Stimulated activated CD4-positive, alpha-beta T cell treated with anti-CD3 and anti-CD28 coated beads, Interleukin-1b, Interleukin-23, amount 100 ng/mL, for 24 hours (primary cell): Measurements from ENCODE around the gene RXRA.

Source experiments
- DNase-seq, 4 experiments: peaks; one replicate each; pipeline ENCODE4 v3.0.0-alpha.2; 2020; ENCODE audit warnings: low read depth in 4 of 4, low spot score in 1 of 4

RXRA gene

GRCh38 chr9:134336228-134336627 lies 10.0 kb downstream of the RXRA start:
- DNase-seq, result no peak

DNA sequence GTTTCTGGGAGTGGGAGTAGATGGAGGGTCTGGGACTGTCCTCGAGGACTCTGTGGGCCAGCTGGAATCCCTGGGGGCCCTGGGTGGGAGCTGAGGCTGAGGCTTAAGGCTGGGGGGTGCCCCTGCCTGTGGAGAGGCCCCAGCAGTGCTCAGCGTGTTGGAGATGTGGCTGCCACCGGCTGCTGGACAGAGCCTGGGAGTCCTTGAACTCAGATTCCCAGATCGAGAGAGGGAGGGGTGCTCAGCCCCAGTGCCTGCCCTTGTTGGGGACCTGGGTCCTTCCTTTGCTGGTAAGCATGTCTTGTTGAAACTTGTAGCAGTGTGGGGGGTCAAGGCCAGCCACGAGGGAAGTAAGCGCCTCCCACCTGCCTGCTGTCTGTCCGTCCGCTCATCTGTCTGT lies 10.7 kb downstream of the RXRA start:
- no peak for DNase-seq

- no peak for DNase-seq
Observed at GRCh38 chr9:134337469-134337868, 11.2 kb downstream of the RXRA start.

- no peak for DNase-seq
Observed at GRCh38 chr9:134338394-134339182, 12.3 kb downstream of the RXRA start.

DNA sequence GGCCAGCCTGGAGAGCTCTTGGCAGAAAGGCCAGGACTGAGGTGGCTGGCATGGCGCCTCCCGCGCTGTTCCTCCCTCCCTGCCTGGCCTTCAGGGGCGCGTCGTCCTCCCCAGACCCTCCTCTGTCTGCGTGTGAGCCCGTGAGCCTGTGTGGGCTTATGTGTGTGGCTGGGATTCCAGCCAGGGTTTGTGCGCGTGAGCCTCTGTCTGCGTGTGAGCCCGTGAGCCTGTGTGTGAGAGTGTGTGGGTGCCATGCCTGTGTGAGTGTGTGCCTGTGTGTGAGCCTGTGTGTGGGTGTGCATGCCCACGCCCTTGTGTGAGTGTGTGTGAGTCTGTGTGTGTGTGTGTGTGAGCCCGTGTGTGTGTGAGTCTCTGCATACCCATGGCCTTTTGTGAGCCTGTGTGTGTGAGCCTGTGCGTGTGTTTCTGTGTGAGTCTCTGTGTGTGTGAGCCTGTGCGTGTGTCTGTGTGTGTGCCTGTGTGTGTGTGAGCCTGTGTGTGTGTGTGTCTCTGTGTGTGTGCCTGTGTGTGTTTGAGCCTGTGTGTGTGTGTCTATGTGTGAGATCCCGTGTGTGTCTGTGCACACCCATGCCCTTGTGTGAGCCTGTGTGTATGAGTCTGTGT lies 13.0 kb downstream of the RXRA start:
- no peak for DNase-seq

DNA sequence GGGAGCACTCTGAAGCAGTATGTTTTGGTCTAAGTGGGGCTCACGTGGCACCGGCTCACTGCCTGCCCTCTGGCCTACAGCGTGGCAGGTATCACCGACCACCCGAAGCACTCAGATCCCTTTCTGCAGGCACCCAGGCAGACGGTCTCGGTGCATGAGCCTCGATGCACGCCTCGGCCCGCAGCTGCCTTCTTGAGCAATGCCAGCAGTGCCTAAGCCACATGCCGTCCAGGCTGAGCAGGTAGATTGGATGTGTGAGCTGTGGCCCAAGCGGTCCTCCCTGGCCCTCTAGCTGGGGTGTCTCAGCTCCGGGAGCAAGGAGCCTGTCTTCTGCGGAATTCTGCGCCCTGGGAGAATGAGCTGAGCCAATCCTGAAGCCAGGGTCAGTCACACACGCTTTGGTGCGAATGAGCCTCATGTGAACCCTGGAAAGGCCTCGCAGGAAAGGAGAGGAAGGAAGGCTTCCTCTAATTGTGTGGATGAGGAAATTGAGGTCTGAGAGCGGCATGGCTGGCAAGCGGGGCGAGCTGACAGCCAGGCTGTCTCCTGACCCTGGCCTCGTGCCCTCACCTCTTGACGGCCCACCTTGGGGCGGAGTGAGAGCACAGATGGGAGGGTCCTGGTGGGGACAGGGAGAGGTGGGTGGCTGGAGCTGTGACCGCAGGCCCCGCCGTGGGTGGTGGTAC lies 14.4 kb downstream of the RXRA start:
- no peak for DNase-seq

DNA sequence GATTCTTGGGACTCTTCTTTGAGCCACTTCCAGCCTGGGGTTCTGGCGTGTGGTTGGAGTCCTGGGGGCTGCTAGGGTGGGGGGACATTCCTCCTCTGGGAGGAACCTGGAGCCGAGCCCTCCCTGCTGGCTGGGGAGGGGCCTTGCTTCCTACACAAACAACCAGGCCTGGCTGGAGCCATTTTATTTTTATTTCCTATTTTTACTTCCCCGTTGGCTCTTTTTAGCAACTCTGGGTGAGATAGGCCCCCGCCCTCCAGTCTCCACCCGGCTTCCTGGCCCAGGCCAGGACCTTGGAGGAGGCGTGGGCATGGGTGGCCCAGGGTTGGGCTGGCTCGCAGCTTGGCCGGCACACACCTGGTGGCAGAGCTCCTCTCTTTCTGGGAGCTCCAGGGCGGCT lies 15.1 kb downstream of the RXRA start:
- DNase-seq, result no peak

GRCh38 chr9:134341929-134342745 lies 15.9 kb downstream of the RXRA start:
- no peak for DNase-seq

DNA sequence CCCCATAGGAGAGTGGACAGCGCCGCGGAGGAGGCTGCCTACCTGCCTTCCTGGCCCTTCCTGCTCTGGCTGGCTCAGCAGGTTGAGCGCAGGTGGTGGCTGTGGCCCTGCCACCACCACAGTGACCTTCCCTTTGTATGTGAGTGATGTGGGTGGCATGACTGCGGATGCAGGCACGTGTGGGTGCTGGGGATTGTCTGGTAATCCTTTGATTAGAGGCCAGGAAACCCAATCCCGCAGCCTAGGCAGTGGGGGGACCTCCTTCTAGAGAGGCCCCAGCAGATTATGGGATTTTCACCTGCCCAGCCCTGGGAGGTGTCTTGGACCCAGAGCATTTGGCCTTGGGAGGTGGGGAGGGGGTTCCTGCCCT lies 16.5 kb downstream of the RXRA start:
- DNase-seq, result no peak

DNA sequence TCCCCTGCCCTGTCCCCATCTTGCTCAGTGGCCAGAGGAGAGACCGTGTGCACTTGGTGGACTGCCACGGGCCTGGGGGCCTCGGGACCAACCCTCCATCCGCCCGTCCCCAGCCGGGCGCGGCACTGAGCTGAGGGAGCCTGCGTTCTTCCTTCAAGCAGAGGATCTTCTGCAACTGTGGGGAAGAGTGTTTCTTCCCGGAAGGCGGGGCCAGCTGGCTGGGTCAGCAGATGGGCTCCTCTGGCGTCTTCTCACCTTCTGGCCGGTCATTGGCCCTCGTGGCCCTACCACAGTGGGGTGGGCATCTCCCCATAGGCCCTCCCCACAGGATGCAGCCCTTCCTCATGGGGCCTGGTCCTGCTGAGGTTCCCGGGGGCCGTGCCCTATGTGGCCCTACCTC lies 17.4 kb downstream of the RXRA start:
- no peak for DNase-seq

DNA sequence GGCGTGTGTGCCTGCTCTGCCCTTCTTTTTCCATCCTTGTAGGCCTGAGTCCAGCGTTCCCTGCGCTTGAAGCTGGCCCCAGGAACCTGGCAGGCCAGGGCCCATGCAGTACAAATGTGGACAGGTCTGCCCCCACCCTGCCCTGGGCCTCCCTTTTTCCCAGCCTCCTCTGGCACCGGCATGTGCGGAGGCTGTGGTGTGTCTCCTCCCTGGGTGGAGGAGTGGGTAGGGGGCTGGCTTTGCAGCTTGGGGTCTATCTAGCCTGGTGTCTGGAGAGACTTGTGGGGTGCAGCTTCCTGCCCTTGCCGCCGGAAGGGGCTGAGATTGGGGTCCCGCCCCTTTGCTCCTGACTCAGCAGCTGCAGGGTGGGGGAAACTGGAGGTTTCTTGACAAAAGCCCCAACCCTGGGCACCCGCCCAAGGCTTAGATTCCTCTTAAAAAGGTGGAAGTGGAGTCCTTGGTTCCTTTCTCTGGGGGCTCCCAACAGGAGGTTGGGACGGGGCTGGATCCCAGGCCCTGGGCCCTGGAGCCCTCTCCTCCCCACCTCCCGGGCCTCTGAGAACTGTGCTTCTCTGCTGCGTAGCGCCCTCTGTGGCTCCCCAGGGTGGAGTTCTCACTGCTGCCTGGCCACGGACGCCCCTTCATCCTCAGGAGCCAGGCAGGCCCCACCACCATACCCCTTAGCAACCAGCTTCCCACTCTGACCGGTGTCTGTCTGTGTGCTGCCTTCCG lies 18.0 kb downstream of the RXRA start:
- no peak for DNase-seq

DNA sequence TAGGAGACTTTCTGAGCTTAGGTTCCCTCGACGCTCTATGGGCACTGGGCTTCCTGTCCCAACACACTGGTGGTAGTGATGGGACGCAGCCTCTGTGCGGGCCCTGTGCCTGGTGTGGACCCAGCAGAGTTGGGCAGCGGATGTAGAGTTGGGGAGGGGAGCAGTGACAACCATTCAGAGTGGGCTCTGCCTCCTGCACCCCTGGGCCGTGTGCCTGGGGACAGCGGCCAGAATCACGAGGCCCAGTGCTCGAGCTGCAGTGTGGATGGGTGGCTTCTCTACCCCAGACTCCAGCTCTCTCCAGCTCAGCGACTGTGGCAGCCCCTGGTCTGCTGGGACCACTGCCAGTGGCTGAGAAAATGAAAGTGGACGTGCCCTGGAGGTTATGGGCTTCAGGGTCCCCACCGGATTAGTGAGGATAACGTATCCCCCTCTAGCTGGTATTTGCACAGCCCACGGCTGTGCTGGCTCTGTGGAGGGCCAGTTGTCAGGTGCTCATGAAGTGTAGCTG lies 18.6 kb downstream of the RXRA start:
- no peak for DNase-seq

DNA sequence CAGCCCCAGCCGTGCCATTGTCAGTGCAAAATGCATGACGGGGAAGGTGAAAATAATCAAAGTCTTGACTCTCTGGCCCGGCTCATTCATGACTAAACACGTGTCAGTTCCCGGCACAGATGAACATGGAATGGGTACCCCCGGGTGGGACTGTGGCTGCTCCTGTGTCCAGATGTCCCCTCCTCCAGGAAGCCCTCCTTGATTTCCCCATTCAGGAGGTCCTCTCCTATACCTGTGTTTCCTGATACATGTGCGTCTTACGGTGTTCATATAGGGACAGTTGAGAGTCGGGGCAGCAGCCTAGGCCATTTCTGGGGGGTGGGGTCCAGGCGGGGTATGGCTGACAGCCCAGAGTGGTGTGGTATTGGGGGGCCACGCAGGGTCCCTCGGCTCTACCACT lies 19.5 kb downstream of the RXRA start:
- DNase-seq, result no peak

- no peak for DNase-seq
Observed at GRCh38 chr9:134346151-134346550, 19.9 kb downstream of the RXRA start.

DNA sequence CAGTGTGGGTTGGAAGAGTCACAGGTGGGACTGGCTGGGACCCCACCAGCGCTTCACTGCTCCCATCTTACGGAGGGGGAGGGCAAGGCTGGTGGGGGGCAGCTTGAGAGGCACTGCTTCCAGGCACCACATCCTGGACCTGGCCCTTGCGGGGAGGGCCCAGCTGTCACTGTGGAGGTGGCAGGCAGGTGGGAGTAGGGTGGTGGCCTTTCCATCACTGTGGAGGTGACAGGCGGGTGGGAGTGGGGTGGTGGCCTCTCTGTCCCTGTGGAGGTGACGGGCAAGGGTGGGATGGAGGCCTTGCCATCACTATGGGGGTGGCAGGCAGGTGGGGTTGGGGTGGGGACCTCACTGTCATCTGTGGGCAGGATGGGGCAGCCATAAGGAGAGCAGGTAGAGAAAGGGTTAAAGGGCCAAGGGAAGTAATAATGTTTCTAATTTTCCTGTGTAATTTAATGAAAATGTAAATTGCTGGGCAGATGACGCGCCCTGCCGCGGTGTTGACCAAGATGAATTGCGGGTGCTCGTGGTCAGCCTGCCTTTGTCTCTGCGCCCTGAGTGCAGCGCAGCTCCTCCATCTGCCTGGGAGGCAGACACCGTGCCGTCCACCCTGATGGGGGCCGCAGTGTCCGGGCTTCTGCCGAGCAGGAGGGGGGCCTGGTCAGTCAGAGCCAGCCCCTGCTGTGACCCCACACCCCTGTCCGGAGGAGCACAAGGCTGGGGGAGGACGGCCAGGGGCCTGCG lies 20.8 kb downstream of the RXRA start:
- no peak for DNase-seq

GRCh38 chr9:134347996-134348395 lies 21.7 kb downstream of the RXRA start:
- no peak for DNase-seq

DNA sequence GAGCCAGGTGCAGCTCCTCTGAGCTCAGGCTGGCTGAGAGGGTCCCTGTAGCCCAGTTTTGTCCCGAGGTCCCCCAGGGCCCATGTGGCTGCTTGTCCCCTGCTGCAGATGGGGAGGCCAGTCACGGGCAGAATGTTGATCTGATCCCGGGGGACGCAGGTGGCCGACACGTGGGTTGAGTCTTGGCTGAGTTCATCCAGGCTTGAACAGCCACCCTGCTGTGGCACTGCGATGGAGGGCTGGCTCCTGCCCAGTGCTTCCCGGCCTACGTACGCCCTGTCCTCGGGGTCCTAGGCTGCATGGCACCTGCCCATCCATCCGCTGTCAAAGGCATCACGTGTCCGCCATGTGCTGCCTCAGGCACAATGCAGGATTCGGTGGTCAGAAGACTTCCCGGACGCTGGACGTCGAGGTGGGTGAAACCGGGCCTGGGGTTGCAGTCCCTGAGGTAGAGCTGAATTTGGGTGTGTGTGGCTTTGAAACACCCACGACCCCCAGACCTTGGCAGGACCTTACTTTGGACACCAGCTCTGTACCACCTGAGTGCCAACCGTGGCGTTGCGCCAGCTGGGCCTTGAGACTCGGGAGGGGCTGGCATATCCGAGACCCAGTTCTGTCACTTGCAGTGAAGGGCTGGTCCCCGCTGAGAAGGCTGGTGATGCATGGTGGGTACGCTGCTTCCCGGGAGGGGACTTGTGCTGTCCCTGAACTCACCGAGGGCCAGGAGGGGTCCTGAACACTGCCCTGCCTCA lies 22.3 kb downstream of the RXRA start:
- no peak for DNase-seq

DNA sequence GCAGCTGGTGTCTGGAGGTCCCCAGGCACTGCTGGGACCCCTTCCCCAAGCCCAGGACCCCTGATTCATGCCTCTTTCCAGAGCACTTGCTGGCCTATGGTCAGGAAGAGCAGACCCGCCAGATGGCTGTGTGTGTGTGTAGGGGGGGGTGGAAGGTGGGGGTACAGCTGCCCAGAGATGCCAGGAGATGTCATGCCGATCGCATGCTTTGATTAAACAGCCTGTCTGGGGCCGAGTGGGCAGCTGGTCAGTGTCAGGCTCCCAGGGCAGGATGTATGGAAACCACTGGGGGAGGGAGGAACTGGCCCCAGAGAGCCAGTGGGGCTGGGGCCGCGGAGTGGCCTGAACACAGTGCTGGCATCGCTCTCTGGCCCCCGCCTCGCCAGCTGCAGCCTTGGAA lies 23.7 kb downstream of the RXRA start:
- DNase-seq, result no peak

GRCh38 chr9:134350416-134350994 lies 24.2 kb downstream of the RXRA start:
- DNase-seq, result no peak
